ENCODE results near the gene XPO1. TPM values are rescaled to one million over a fixed set of nuclear protein-coding genes. Genes with fewer than 3 reads are reported as not detected.
A peak's percentile ranks its signal among the peaks of the same experiment; 100 is the strongest.
"Not testable (repeated sequence)": the region's sequence is repeated elsewhere in the genome, so short reads cannot be mapped to it uniquely, and the experiment has no call there.

The XPO1 gene
- total RNA-seq, 1 donor from 2014 or later = 217 TPM

DNA sequence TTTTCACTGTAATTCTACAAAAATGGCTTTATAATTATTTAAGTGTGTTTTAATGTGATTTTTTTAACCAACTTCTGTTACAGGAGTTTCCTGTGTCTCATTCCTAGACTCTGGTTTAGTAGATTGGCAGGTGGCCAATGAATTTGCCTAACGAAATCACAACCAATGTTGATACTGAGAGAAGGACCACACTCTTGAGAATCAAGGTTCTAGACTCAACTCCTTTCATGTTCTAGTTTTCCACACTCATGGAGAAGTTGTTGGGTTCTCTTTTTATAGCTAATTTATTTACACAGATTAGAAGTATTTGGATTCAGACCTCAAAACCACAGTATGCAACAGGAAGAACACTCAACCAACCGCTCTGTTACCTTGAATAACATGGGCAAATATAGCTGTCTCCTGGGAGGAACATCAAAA is 44.6 kb downstream of the XPO1 start:
- DNase-seq (no peak), ATAC-seq (ENCODE audit: low read depth) (no peak)
- Mint-ChIP-seq H3K9me3 (no peaks in the 10 kb centered on the region), H3K27ac (peak overlapping the region; percentile 73), H3K36me3 (ENCODE audit: low read depth) (peaks cover 81% of the 10 kb centered on the region), H3K27me3 (no peaks in the 10 kb centered on the region), H3K4me1 (peaks cover 17% of the 10 kb centered on the region), H3K4me3 (no peak overlapping the region)
- CTCF ChIA-PET = interaction anchor here (1.0 kb wide), 1 partner anchor 67 kb away, joined by 4 read pairs; no protein-coding TSS in a partner anchor
- TF ChIP-seq, protein P1, sequence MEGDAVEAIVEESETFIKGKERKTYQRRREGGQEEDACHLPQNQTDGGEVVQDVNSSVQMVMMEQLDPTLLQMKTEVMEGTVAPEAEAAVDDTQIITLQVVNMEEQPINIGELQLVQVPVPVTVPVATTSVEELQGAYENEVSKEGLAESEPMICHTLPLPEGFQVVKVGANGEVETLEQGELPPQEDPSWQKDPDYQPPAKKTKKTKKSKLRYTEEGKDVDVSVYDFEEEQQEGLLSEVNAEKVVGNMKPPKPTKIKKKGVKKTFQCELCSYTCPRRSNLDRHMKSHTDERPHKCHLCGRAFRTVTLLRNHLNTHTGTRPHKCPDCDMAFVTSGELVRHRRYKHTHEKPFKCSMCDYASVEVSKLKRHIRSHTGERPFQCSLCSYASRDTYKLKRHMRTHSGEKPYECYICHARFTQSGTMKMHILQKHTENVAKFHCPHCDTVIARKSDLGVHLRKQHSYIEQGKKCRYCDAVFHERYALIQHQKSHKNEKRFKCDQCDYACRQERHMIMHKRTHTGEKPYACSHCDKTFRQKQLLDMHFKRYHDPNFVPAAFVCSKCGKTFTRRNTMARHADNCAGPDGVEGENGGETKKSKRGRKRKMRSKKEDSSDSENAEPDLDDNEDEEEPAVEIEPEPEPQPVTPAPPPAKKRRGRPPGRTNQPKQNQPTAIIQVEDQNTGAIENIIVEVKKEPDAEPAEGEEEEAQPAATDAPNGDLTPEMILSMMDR (IDR thresholded peaks at IDR 0.05) = no peak
- intact Hi-C loops (cut with micrococcal nuclease) = loop anchor here (2.0 to 5.0 kb wide), 2 partner anchors 34 to 67 kb away; no protein-coding TSS in a partner anchor
- POLR2A ChIA-PET = interaction anchor here (0.6 kb wide), 1 partner anchor 37 kb away, joined by 3 read pairs; no protein-coding TSS in a partner anchor

DNA sequence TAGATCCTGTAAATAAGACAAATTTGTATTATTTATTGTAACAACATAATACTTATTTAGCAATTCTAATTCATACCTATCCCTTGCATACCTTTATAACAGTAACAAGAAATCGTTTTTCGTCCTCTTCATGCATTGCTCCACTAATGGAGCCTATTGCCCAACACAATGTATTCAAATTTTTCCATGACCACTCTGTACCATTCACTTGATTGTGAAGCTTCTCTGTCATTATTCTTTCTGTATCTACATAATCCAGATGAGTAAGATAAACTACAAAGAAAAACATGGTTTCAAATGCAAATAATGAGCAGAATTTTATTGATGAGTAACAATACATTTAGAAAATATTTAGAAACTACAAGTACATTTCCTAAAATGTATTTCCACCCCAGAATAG is 45.7 kb downstream of the XPO1 start:
- H3K27me3 Mint-ChIP-seq = no peaks in the 10 kb centered on the region
- peaks cover 81% of the 10 kb centered on the region for H3K36me3 Mint-ChIP-seq (ENCODE audit: low read depth)
- DNase-seq (no peak), ATAC-seq (ENCODE audit: low read depth) (no peak)
- peaks cover 17% of the 10 kb centered on the region for H3K4me1 Mint-ChIP-seq
- H3K27ac Mint-ChIP-seq = no peak overlapping the region
- ChIA-PET POLR2A (no interaction called here), CTCF (interaction anchor here (1.0 to 1.2 kb wide), 2 partner anchors 31 to 66 kb away, joined by 3 to 4 read pairs; no protein-coding TSS in a partner anchor)
- TF ChIP-seq, protein P1 (IDR thresholded peaks at IDR 0.05) = no peak
- H3K9me3 Mint-ChIP-seq = no peaks in the 10 kb centered on the region
- intact Hi-C loops (cut with micrococcal nuclease) = loop anchor here (2.0 to 5.0 kb wide), 2 partner anchors 35 to 66 kb away; no protein-coding TSS in a partner anchor
- H3K4me3 Mint-ChIP-seq = no peak overlapping the region

DNA sequence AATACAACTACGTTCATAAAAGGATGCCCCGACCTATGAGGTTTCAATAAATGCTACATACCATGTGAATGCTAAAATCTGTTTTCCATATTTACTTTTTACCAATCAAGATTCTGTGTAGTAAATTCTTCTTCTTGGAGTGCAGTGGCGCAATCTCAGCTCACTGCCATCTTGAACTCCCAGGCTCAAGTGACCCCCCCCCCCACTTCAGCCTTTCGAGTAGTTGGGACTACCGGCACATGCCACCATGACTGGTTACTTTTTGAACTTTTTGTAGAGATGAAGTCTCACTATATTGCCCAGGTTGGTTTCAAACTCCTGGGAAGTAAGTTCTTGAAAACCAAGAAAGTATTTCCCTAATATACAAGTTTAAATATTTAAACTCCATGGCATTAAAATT is 52.9 kb downstream of the XPO1 start:
- ATAC-seq (ENCODE audit: low read depth) = no peak
- Mint-ChIP-seq H3K9me3 (no peaks in the 10 kb centered on the region), H3K4me3 (no peak overlapping the region), H3K27me3 (no peaks in the 10 kb centered on the region), H3K36me3 (ENCODE audit: low read depth) (peaks cover 86% of the 10 kb centered on the region), H3K27ac (no peak overlapping the region), H3K4me1 (no peaks in the 10 kb centered on the region)
- TF ChIP-seq, protein P1 (IDR thresholded peaks at IDR 0.05) = no peak
- DNase-seq = no peak
- POLR2A ChIA-PET = interaction anchor here (0.8 kb wide), 1 partner anchor 23 kb away, joined by 6 read pairs; no protein-coding TSS in a partner anchor
- intact Hi-C loops (cut with micrococcal nuclease) = no loop called here
- CTCF ChIA-PET = interaction anchor here (0.6 to 1.9 kb wide), 2 partner anchors 59 to 74 kb away, joined by 3 to 8 read pairs; no protein-coding TSS in a partner anchor

DNA sequence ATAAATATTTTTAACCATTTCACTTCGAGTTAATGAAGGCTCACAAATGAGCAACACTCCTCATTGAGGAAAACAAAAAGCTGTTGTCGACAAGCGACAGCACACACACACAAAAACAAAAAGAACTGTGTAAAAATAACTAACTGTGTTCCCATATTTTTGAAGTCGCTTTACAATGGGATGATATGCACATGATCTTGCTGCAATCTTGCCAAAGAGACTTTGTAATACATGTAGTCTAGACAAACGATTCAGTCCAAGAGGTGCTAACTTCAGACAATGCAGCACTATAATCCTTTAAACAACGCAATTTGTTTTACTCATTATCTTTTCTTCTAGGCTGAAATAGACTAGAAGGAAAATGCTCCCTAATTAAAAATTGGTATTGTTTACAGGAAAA is 60.1 kb downstream of the XPO1 start:
- Mint-ChIP-seq H3K27ac (no peak overlapping the region), H3K9me3 (no peaks in the 10 kb centered on the region), H3K4me3 (no peak overlapping the region), H3K36me3 (ENCODE audit: low read depth) (peaks cover 67% of the 10 kb centered on the region), H3K4me1 (no peaks in the 10 kb centered on the region), H3K27me3 (no peaks in the 10 kb centered on the region)
- TF ChIP-seq, protein P1 (IDR thresholded peaks at IDR 0.05) = no peak
- CTCF ChIA-PET = no interaction called here
- intact Hi-C loops (cut with micrococcal nuclease) = no loop called here
- DNase-seq (no peak), ATAC-seq (ENCODE audit: low read depth) (no peak)
- POLR2A ChIA-PET = interaction anchor here (0.6 kb wide), 1 partner anchor 11 kb away, joined by 3 read pairs; no protein-coding TSS in a partner anchor

DNA sequence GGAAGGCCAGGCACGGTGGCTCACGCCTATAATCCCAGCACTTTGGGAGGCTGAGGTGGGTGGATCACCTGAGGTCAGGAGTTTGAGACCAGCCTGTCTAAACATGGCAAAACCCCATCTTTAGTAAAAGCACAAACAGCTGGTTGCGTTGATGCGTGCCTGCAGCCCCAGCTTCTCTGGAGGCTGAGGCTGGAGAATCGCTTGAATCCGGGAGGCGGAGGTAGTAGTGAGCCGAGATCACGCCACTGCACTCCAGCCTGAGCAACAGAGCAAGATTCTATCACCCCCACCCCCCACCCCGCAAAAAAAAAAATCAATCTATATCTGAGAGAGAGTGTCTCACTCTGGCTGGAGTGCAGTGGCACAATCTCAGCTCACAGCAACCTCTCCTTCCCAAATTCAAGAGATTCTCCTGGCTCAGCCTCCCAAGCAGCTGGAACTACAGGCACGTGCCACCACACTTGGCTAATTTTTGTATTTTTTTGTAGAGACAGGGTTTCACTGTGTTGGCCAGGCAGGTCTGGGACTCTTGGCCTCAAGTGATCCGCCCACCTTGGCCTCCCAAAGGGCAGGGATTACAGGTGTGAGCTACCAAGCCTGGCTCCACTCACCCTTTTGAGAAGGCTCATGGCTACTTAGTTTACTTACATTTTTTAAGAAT is 61.1 kb downstream of the XPO1 start:
- H3K9me3 Mint-ChIP-seq; H3K4me3 Mint-ChIP-seq; H3K27me3 Mint-ChIP-seq; H3K4me1 Mint-ChIP-seq; H3K27ac Mint-ChIP-seq; intact Hi-C loops (cut with micrococcal nuclease); ATAC-seq (ENCODE audit: low read depth); DNase-seq: not testable (repeated sequence)
- CTCF ChIA-PET = interaction anchor here (6.2 kb wide), 1 partner anchor 51 kb away, joined by 27 read pairs; no protein-coding TSS in a partner anchor
- POLR2A ChIA-PET = interaction anchor here (0.6 to 1.2 kb wide), 3 partner anchors 12 to 186 kb away, joined by 3 to 5 read pairs (median 3); no protein-coding TSS in a partner anchor
- H3K36me3 Mint-ChIP-seq (ENCODE audit: low read depth) = peaks cover 59% of the 10 kb centered on the region

Data from activated B cell treated with CpG ODN at 0.5 μM for 24 hours (primary cell).